Lower leg skin (tissue), 4 donors: ENCODE data around the gene DCBLD1. TPM values are rescaled to one million over a fixed set of nuclear protein-coding genes. Genes with fewer than 3 reads are reported as not detected.

ENCODE experiments used
- DNase-seq, 2 donors: peaks; one replicate each; pipeline ENCODE4 v3.0.0-alpha.2; 2019; ENCODE audit warnings: low spot score in 2 of 2
- H3K4me3 ChIP-seq: fragments of 200-600 bp; sonication (generic); 2 replicates; pipeline ENCODE4 v1.5.1; 2017; ENCODE audit warnings: mild to moderate bottlenecking, low read depth; ENCODE audit not compliant: poor library complexity, severe bottlenecking
- CTCF ChIP-seq, 3 donors: fragments of 450-650 bp; IDR thresholded peaks; one replicate each; pipeline ENCODE4 v1.5.1; 2016; ENCODE audit warnings: antibody characterized with exemption in 3 of 3, mild to moderate bottlenecking in 3 of 3, moderate library complexity in 2 of 3
- POLR2A ChIP-seq, 2 donors: fragments of 450-650 bp; IDR thresholded peaks; one replicate each; pipeline ENCODE4 v1.6.1; 2016 to 2017; ENCODE audit warnings: antibody characterized with exemption in 2 of 2, mild to moderate bottlenecking in 1 of 2, moderate library complexity in 1 of 2
- WGBS, 2 donors: methylation state at CpG; one replicate each; pipeline ENCODE4 v1.1.5; 2018; 5-methylcytosine and 5-hydroxymethylcytosine counted together
- intact Hi-C: fragments of 100-400 bp; cut with DNase I; formaldehyde crosslinking; loops from one replicate; pipeline ENCODE4 v1.15.0; 2023; ENCODE audit warnings: low total_unique reads
- total RNA-seq, 4 donors: library from RNA; depleted of rRNA; stranded (reverse); fragments of >200 nt; gene quantifications; one replicate each; pipeline ENCODE4 v1.1.0, GENCODE V29; 2016

DCBLD1 gene
- total RNA-seq, 4 donors from 2014 or later = 2.4 to 8.0 (median 3.3) TPM

- 88% methylated on average over 5 of the region's 5 CpGs for WGBS, 2 donors
- DNase-seq = no peak
- intact Hi-C loops = loop anchor here (10.0 kb wide), 1 partner anchor 52 kb away; no protein-coding TSS in a partner anchor
Observed at GRCh38 chr6:117546674-117547073, 64.2 kb downstream of the DCBLD1 start.

GRCh38 chr6:117547688-117548621 is 65.5 kb downstream of the DCBLD1 start:
- intact Hi-C loops = loop anchor here (10.0 kb wide), 1 partner anchor 53 kb away; no protein-coding TSS in a partner anchor
- H3K4me3 ChIP-seq = no peak overlapping the region
- WGBS, 2 donors = 19 to 45% methylated on average over 33 to 60 of the region's 64 CpGs
- peak; percentile 41 to 87 for DNase-seq
- TF ChIP-seq POLR2A (IDR thresholded peaks at IDR 0.05) (no peak), CTCF (IDR thresholded peaks at IDR 0.05) (no peak)

More at GRCh38 chr6:117546674-117547073, 64.2 kb downstream of the DCBLD1 start:
- TF ChIP-seq CTCF (IDR thresholded peaks at IDR 0.05) (no peak), POLR2A (IDR thresholded peaks at IDR 0.05) (no peak)
- no peak overlapping the region for H3K4me3 ChIP-seq

- intact Hi-C loops = loop anchor here (10.0 kb wide), 1 partner anchor 54 kb away; no protein-coding TSS in a partner anchor
- TF ChIP-seq POLR2A (IDR thresholded peaks at IDR 0.05) = no peak
- DNase-seq = no peak
- H3K4me3 ChIP-seq = no peak overlapping the region
- 84 to 86% methylated on average over 8 of the region's 8 CpGs for WGBS, 2 donors
Observed at GRCh38 chr6:117548797-117549301, 66.4 kb downstream of the DCBLD1 start.

- no peak overlapping the region for H3K4me3 ChIP-seq
- intact Hi-C loops = loop anchor here (10.0 kb wide), 1 partner anchor 55 kb away; no protein-coding TSS in a partner anchor
- DNase-seq = no peak
- TF ChIP-seq CTCF (IDR thresholded peaks at IDR 0.05) (no peak), POLR2A (IDR thresholded peaks at IDR 0.05) (no peak)
- WGBS, 2 donors = 93 to 96% methylated on average over 4 of the region's 4 CpGs
Observed at GRCh38 chr6:117549611-117550010, 67.1 kb downstream of the DCBLD1 start.

GRCh38 chr6:117550078-117550600 is 67.7 kb downstream of the DCBLD1 start:
- no peak for DNase-seq
- WGBS, 2 donors = 83 to 87% methylated on average over 3 of the region's 3 CpGs
- intact Hi-C loops = no loop called here
- TF ChIP-seq POLR2A (IDR thresholded peaks at IDR 0.05) = no peak
- no peak for TF ChIP-seq CTCF (IDR thresholded peaks at IDR 0.05)
- no peak overlapping the region for H3K4me3 ChIP-seq
